H1 (cell line): ENCODE measurements around the gene MRAP. TPM values are rescaled to one million over a fixed set of nuclear protein-coding genes. Genes with fewer than 3 reads are reported as not detected.

ENCODE experiments used
- CTCF ChIA-PET: fragments of 300-600 bp; sonication (Branson Sonifier 250); formaldehyde crosslinking; loops from one replicate; lab custom pipeline; 2021; ENCODE audit not compliant: partially characterized antibody; lab: Charles Lee
- POLR2A ChIA-PET: fragments of 300-600 bp; sonication (Branson Sonifier 250); formaldehyde crosslinking; loops from one replicate; lab custom pipeline; 2021; ENCODE audit warnings: inconsistent platforms; ENCODE audit not compliant: partially characterized antibody; lab: Charles Lee
- DNase-seq, 2 experiments: peaks; one replicate each; pipeline versions ENCODE4 v3.0.0 to v3.0.0-alpha.2; 2010 to 2022; ENCODE audit warnings: low spot score in 2 of 2, low read depth in 1 of 2, mixed read lengths in 1 of 2
- FAIRE-seq: peaks from 2 replicates; lab custom pipeline; 2011; peaks lifted over from hg19 to GRCh38; lab: Jason Lieb, UNC
- H2AFZ ChIP-seq: 2 replicates; pipeline ENCODE4 v1.8.1; 2012; ENCODE audit warnings: low read length, inconsistent platforms
- H2AK5ac ChIP-seq: 2 replicates; pipeline ENCODE4 v1.6.1; 2013; ENCODE audit warnings: low read depth, low read length
- H2BK120ac ChIP-seq: replicated peaks from 2 replicates; pipeline ENCODE3; 2013; ENCODE audit warnings: low read depth, low read length, inconsistent platforms
- H2BK12ac ChIP-seq: 2 replicates; pipeline ENCODE4 v1.6.1; 2013; ENCODE audit warnings: low read depth, low read length
- H2BK15ac ChIP-seq: 2 replicates; pipeline ENCODE4 v1.6.1; 2013; ENCODE audit warnings: low read length
- H2BK20ac ChIP-seq: 2 replicates; pipeline ENCODE4 v1.6.1; 2013; ENCODE audit warnings: low read length
- H2BK5ac ChIP-seq: 2 replicates; pipeline ENCODE4 v1.6.1; 2013; ENCODE audit warnings: low read depth, low read length
- H3K14ac ChIP-seq: 2 replicates; pipeline ENCODE4 v1.6.1; 2013; ENCODE audit warnings: inconsistent platforms; ENCODE audit not compliant: insufficient read length
- H3K18ac ChIP-seq: 2 replicates; pipeline ENCODE4 v1.6.1; 2013; ENCODE audit warnings: low read length; ENCODE audit errors: extremely low read depth
- H3K23ac ChIP-seq: 2 replicates; pipeline ENCODE4 v1.6.1; 2013; ENCODE audit warnings: inconsistent platforms; ENCODE audit not compliant: insufficient read length
- H3K23me2 ChIP-seq: 2 replicates; pipeline ENCODE4 v1.6.1; 2013; ENCODE audit warnings: low read depth, low read length
- H3K27ac ChIP-seq: 2 replicates; pipeline ENCODE4 v1.6.1; 2011; ENCODE audit warnings: low read depth, low read length, inconsistent platforms
- H3K27me3 ChIP-seq, 4 experiments: replicated peaks in 1 of 4; 1 replicate in 1 of 4; 2 replicates in 3 of 4; pipeline versions ENCODE4 v1.6.1 to v1.8.1; 2011 to 2013; ENCODE audit warnings: low read length in 3 of 4, mild to moderate bottlenecking in 3 of 4, inconsistent platforms in 2 of 4, mixed read lengths in 2 of 4, moderate library complexity in 1 of 4; ENCODE audit not compliant: control insufficient read depth in 3 of 4, insufficient read depth in 3 of 4; ENCODE audit errors: extremely low read depth in 1 of 4
- H3K36me3 ChIP-seq, 4 experiments: 2 replicates each; pipeline versions ENCODE4 v1.6.1 to v1.8.1; 2011 to 2013; ENCODE audit warnings: mild to moderate bottlenecking in 4 of 4, low read length in 3 of 4, moderate library complexity in 2 of 4, control low read depth in 1 of 4, inconsistent platforms in 1 of 4; ENCODE audit not compliant: insufficient read depth in 4 of 4, control insufficient read depth in 2 of 4
- H3K4ac ChIP-seq: replicated peaks from 2 replicates; pipeline ENCODE3; 2013; ENCODE audit warnings: low read length, low read depth, mixed read lengths, inconsistent platforms; ENCODE audit not compliant: insufficient read length
- H3K4me1 ChIP-seq, 4 experiments: replicated peaks in 1 of 4; 1 replicate in 1 of 4; 2 replicates in 3 of 4; pipeline versions ENCODE4 v1.6.1 to v1.8.1; 2011 to 2013; ENCODE audit warnings: low read length in 3 of 4, inconsistent platforms in 2 of 4, mixed read lengths in 1 of 4; ENCODE audit not compliant: insufficient read depth in 4 of 4, control insufficient read depth in 3 of 4
- H3K4me2 ChIP-seq, 2 experiments: 2 replicates each; pipeline versions ENCODE4 v1.6.1 to v1.8.1; 2011 to 2013; ENCODE audit warnings: low read depth in 2 of 2, low read length in 2 of 2, control low read depth in 1 of 2, inconsistent platforms in 1 of 2, mild to moderate bottlenecking in 1 of 2; ENCODE audit not compliant: insufficient read depth in 1 of 2
- H3K4me3 ChIP-seq, 4 experiments: fragments of 200-600, 300-600 bp in 1 of 4; sonication (generic), shearing (Covaris generic), sonication (Bioruptor Twin) in 1 of 4; 2 replicates each; pipeline versions ENCODE4 v1.5.1 to v1.8.1; 2011 to 2016; ENCODE audit warnings: low read length in 4 of 4, low read depth in 3 of 4, control low read depth in 2 of 4, inconsistent platforms in 2 of 4, mild to moderate bottlenecking in 2 of 4, mixed read lengths in 1 of 4, moderate library complexity in 1 of 4; ENCODE audit not compliant: insufficient read depth in 2 of 4; ENCODE audit errors: extremely low read depth in 1 of 4
- H3K56ac ChIP-seq: replicated peaks from 2 replicates; pipeline ENCODE3; 2013; ENCODE audit warnings: low read depth, mild to moderate bottlenecking, mixed read lengths, low read length, inconsistent platforms; ENCODE audit not compliant: insufficient read length
- H3K79me1 ChIP-seq: 2 replicates; pipeline ENCODE4 v1.6.1; 2013; ENCODE audit warnings: low read depth, low read length, control low read depth
- H3K79me2 ChIP-seq, 2 experiments: 2 replicates each; pipeline versions ENCODE4 v1.6.1 to v1.8.1; 2012 to 2013; ENCODE audit warnings: low read length in 2 of 2, mild to moderate bottlenecking in 2 of 2, inconsistent platforms in 1 of 2; ENCODE audit not compliant: insufficient read depth in 2 of 2, control insufficient read depth in 1 of 2
- H3K9ac ChIP-seq, 4 experiments: replicated peaks in 1 of 4; 1 replicate in 1 of 4; 2 replicates in 3 of 4; pipeline versions ENCODE4 v1.6.1 to v1.8.1; 2011 to 2013; ENCODE audit warnings: low read depth in 3 of 4, low read length in 3 of 4, control low read depth in 2 of 4, mild to moderate bottlenecking in 2 of 4, moderate library complexity in 2 of 4, inconsistent platforms in 1 of 4; ENCODE audit errors: extremely low read depth in 1 of 4
- H3K9me3 ChIP-seq, 2 experiments: 2 replicates each; pipeline versions ENCODE4 v1.6.1 to v1.8.1; 2012 to 2013; ENCODE audit warnings: mild to moderate bottlenecking in 2 of 2, moderate library complexity in 2 of 2, control low read depth in 1 of 2, inconsistent platforms in 1 of 2, low read depth in 1 of 2, low read length in 1 of 2, mixed read lengths in 1 of 2; ENCODE audit not compliant: insufficient read depth in 2 of 2
- H4K20me1 ChIP-seq, 2 experiments: replicated peaks in 1 of 2; 2 replicates each; pipeline versions ENCODE3 to v1.8.1; 2011 to 2013; ENCODE audit warnings: inconsistent platforms in 2 of 2, low read length in 2 of 2, mild to moderate bottlenecking in 1 of 2; ENCODE audit not compliant: insufficient read depth in 2 of 2, control insufficient read depth in 1 of 2
- H4K5ac ChIP-seq: 2 replicates; pipeline ENCODE4 v1.6.1; 2013; ENCODE audit warnings: low read length, low read depth, mixed read lengths, inconsistent platforms; ENCODE audit not compliant: insufficient read length
- H4K8ac ChIP-seq: 2 replicates; pipeline ENCODE4 v1.8.0; 2013; ENCODE audit warnings: mild to moderate bottlenecking, moderate library complexity, low read length, inconsistent platforms; ENCODE audit not compliant: insufficient read depth; ENCODE audit errors: extremely low read depth
- H4K91ac ChIP-seq: replicated peaks from 2 replicates; pipeline ENCODE3; 2013; ENCODE audit warnings: low read length, mixed read lengths, inconsistent platforms; ENCODE audit not compliant: insufficient read length
- ATF2 ChIP-seq: IDR thresholded peaks from 2 replicates; pipeline ENCODE4 v1.6.1; 2012; ENCODE audit warnings: low read length, inconsistent platforms
- BRCA1 ChIP-seq: IDR thresholded peaks from 2 replicates; pipeline ENCODE4 v1.6.1; 2012; ENCODE audit warnings: low read depth, low read length, improper control_type of control experiment
- CBX8 ChIP-seq: fragments of 300-800, 300-1000 bp; sonication (generic); IDR thresholded peaks from 2 replicates; pipeline ENCODE4 v1.7.1; 2016; ENCODE audit warnings: low read depth, low read length, borderline replicate concordance
- SRF ChIP-seq: IDR thresholded peaks from 2 replicates; pipeline ENCODE4 v1.6.1; 2011; ENCODE audit warnings: mild to moderate bottlenecking, low read depth, low read length, moderate library complexity
- WGBS, 2 experiments: shearing (Covaris generic) in 1 of 2; methylation state at CpG; one replicate each; pipeline versions ENCODE4 v1.1.6 to v1.1.7; 2013 to 2015; ENCODE audit warnings: low lambda C conversion rate in 2 of 2, mixed read lengths in 2 of 2, inconsistent platforms in 1 of 2, low coverage in 1 of 2, missing lambda C conversion rate in 1 of 2; ENCODE audit not compliant: insufficient replicate concordance in 2 of 2, insufficient coverage in 1 of 2, insufficient read length in 1 of 2; ENCODE audit errors: extremely low coverage in 1 of 2, missing lambda C conversion rate in 1 of 2; 5-methylcytosine and 5-hydroxymethylcytosine counted together
- polyA plus RNA-seq, 7 experiments: library from polyadenylated mRNA; depleted of rRNA in 3 of 7; stranded (reverse) in 5 of 7; unstranded in 2 of 7; fragments of >200 nt in 5 of 7; fragments of 200-250 nt in 2 of 7; gene quantifications; 1 replicate in 5 of 7; 2 replicates in 1 of 7; 4 replicates in 1 of 7; pipeline versions ENCODE4 v1.2.1 to v1.2.3, GENCODE V29; 2011 to 2013; ENCODE audit warnings: missing spikeins in 2 of 7, mixed read lengths in 2 of 7
- total RNA-seq: library from RNA; stranded (reverse); fragmentation: NEBNext Ultra II Directional; extraction: Animal tissue kit (Norgen Biotek cat#: 25700); gene quantifications from 2 replicates; pipeline ENCODE4 v1.2.1, GENCODE V29; 2021
- TF ChIP-seq, protein P1 (sequence below): IDR thresholded peaks from 2 replicates; pipeline ENCODE4 v1.6.1; 2011; ENCODE audit warnings: low read length, improper control_type of control experiment

MRAP gene
- total and polyA plus RNA-seq, 2 of the 8 experiments (the other 6 are each of a cell fraction or from before 2014, with no cell fraction given) = not detected

GRCh38 chr21:32340863-32341848 lies 42.5 kb downstream of the MRAP start:
- Histone ChIP-seq H2BK120ac (no peak overlapping the region), H3K4me2 (no peak overlapping the region), H3K4me3 (no peak overlapping the region), H3K23me2 (no peaks in the 10 kb centered on the region), H2BK5ac (no peak overlapping the region), H3K79me1 (no peaks in the 10 kb centered on the region; the same call in 1 of the 2 replicates), H4K20me1 (peaks cover 0 to 3% of the 10 kb centered on the region in 2 experiments), H3K27ac (no peak overlapping the region), H3K23ac (no peak overlapping the region), H3K36me3 (peaks cover 25 to 74% (median 55%) of the 10 kb centered on the region in 4 experiments), H2AK5ac (no peak overlapping the region), H3K14ac (no peak overlapping the region), H4K91ac (no peak overlapping the region), H3K27me3 (no peaks in the 10 kb centered on the region), H2BK20ac (no peak overlapping the region), H3K4me1 (no peaks in the 10 kb centered on the region), H3K18ac (no peak overlapping the region), H4K8ac (no peak overlapping the region), H3K79me2 (no peaks in the 10 kb centered on the region), H3K9me3 (no peaks in the 10 kb centered on the region), H3K9ac (no peak overlapping the region), H3K56ac (no peak overlapping the region), H4K5ac (no peak overlapping the region), H2BK12ac (no peak overlapping the region), H3K4ac (no peak overlapping the region), H2AFZ (no peak overlapping the region), H2BK15ac (no peak overlapping the region)
- DNase-seq (no peak), FAIRE-seq (no peak)
- CTCF ChIA-PET = interaction anchor here (0.7 to 1.5 kb wide), 3 partner anchors 9 to 17 kb away, joined by 3 to 6 read pairs (median 4); no protein-coding TSS in a partner anchor
- POLR2A ChIA-PET = no interaction called here
- 91% methylated on average over 12 of the region's 12 CpGs; no CpG with 5 or more reads in 1 of the 2 experiments for WGBS, 2 experiments
- TF ChIP-seq CBX8 = no peak
- TF ChIP-seq, protein P1, sequence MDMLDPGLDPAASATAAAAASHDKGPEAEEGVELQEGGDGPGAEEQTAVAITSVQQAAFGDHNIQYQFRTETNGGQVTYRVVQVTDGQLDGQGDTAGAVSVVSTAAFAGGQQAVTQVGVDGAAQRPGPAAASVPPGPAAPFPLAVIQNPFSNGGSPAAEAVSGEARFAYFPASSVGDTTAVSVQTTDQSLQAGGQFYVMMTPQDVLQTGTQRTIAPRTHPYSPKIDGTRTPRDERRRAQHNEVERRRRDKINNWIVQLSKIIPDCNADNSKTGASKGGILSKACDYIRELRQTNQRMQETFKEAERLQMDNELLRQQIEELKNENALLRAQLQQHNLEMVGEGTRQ = no peak
- TF ChIP-seq BRCA1 = no peak
- TF ChIP-seq ATF2 = no peak
- TF ChIP-seq SRF = no peak
